Hindlimb muscle (tissue), 1 donor: Measurements from ENCODE around the gene ADIPOQ. TPM values are rescaled to one million over a fixed set of nuclear protein-coding genes. Genes with fewer than 3 reads are reported as not detected.
"Not testable (repeated sequence)": the region's sequence is repeated elsewhere in the genome, so short reads cannot be mapped to it uniquely, and the experiment has no call there.

Experiments
- DNase-seq: peaks from one replicate; pipeline ENCODE4 v3.0.0-alpha.2; 2013
- polyA plus RNA-seq: library from polyadenylated mRNA; unstranded; fragments of 120-200 nt; gene quantifications from one replicate; pipeline ENCODE4 v1.2.1, GENCODE V29; 2013; ENCODE audit not compliant: insufficient read length

ADIPOQ gene
- polyA plus RNA-seq, 1 donor, result 7.3 TPM

- not testable (repeated sequence) for DNase-seq
Measured at GRCh38 chr3:186873796-186874195, 31.3 kb downstream of the ADIPOQ start.

DNA sequence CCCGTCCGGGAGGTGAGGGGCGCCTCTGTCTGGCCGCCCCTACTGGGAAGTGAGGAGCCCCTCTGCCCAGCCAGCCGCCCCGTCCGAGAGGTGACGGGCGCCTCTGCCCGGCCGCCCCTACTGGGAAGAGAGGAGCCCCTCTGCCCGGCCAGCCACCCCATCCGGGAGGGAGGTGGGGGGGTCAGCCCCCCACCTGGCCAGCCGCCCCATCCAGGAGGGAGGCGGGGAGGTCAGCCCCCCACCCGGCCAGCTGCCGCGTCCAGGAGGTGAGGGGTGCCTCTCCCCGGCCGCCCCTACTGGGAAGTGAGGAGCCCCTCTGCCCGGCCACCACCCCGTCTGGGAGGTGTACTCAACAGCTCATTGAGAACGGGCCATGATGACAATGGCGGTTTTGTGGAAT lies 31.7 kb downstream of the ADIPOQ start:
- not testable (repeated sequence) for DNase-seq

- DNase-seq, result not testable (repeated sequence)
Measured at GRCh38 chr3:186874841-186875240, 32.3 kb downstream of the ADIPOQ start.

DNA sequence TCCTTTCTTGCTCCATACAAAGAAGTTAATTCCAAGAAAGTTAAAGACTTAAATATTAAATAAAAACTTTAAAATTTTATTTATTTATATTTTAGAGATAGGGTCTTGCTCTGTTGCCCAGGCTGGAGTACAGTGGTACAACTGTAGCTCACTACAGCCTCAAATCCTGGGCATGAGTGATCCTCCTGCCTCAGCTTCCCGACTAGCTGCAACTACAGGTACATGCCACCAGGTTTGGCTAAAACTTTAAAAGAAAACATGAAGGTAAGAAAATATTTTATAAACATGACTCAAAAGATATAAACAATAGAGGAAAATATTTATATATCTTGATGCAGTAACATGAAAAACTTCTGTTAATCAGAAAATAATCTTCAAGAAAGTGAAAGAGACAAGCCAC lies 33.2 kb downstream of the ADIPOQ start:
- DNase-seq, result no peak

DNA sequence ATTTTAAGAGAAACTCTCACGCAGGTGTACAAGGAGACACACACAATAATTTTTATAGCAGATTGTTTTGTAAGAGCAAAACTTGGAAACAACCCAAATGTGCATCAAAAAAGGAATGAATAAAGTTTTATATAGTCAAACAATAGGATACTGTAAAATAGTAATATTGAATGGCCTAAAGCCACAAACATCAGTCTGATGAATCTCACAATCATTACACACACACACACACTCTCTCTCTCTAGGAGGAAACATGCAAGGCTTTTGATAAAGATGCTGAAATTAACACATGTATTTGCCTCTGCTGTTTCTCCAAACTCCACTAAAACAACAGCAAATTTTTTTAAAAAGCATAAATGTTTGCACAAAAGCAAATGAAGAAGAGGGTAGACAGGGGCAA lies 37.3 kb downstream of the ADIPOQ start:
- no peak for DNase-seq

DNA sequence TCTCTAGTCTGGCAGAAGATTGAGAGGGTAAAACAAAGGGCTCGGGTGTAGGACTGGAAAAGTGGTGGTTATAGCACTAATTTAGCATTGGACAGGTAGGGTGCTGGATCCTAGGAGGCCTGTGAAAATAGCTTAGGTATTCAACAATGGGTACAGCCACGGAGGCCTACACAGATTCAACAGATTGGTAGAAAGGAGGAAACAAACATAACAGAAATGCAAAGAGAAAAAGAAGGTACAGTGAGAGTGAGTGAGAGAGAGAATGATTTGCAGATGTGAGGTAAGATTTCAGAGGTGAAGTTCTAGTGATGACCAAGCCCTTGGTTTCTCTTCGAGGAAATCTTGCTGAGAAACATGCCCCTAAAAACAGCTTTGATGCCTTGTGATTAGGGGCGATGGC lies 37.9 kb downstream of the ADIPOQ start:
- DNase-seq, result no peak

- no peak for DNase-seq
Measured at GRCh38 chr3:186882150-186882524, 39.6 kb downstream of the ADIPOQ start.

GRCh38 chr3:186882881-186883685 lies 40.6 kb downstream of the ADIPOQ start:
- DNase-seq, result no peak

GRCh38 chr3:186883686-186884058 lies 41.2 kb downstream of the ADIPOQ start:
- no peak for DNase-seq

DNA sequence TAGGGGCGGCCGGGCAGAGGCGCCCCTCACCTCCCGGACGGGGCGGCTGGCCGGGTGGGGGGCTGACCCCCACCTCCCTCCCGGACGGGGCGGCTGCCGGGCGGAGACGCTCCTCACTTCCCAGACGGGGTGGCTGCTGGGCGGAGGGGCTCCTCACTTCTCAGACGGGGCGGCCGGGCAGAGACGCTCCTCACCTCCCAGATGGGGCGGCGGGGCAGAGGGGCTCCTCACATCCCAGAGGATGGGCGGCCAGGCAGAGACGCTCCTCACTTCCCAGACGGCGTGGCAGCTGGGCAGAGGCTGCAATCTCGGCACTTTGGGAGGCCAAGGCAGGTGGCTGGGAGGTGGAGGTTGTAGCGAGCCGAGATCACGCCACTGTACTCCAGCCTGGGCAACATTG lies 42.4 kb downstream of the ADIPOQ start:
- DNase-seq, result not testable (repeated sequence)

DNA sequence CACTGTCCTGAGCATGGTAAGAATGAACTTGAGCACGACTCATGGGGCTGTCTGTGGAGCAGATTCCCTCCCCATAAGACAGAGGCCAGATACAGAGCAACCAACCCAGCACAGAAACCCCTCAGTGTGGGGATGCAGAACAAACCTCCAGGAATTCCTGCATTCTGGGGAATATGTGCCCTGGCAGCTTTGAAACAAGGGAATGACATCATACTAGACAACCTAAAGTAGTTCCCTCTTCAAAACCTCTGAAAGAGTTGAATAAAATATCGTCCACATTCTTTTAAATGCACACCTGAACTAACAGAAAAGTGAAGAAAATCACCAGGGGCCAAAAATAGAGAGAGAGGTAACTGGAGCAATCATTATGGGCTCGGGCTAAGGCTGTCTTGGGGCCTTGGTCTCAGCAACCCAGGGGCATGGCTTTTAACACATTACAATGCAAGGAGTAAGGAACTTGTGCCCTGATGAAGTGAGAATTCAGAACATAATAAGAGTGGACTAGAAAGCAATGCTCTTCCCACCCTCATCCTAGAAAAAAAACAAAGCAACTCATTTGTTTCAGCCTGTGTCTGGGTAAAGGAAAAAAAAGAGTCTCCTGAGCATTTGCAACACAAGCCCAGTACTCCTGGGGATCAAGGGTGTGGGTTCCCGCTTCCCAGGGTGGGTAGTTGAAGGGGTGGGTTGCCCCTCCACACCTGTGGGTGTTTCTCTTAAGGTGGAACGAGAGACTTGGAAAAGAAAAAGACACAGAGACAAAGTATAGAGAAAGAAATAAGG lies 43.9 kb downstream of the ADIPOQ start:
- no peak for DNase-seq

- DNase-seq, result not testable (repeated sequence)
Measured at GRCh38 chr3:186887507-186887938, 45.0 kb downstream of the ADIPOQ start.

- DNase-seq, result no peak
Measured at GRCh38 chr3:186888569-186888968, 46.1 kb downstream of the ADIPOQ start.

DNA sequence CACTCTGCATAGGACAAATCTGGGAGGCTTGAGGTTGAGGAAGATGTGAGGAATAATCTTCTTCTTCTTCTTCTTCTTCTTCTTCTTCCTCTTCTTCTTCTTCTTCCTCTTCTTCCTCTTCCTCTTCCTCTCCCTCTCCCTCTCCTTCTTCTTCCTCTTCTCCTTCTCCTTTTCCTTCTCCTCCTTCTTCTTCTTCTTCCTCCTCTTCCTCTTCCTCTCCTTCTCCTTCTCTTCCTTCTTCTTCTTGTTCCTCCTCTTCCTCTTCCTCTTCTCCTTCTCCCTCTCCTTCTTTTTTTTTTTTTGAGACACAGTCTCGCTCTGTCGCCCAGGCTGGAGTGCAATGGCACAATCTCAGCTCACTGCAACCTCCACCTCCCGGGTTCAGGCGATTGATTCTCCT lies 47.2 kb downstream of the ADIPOQ start:
- not testable (repeated sequence) for DNase-seq

- DNase-seq, result no peak
Measured at GRCh38 chr3:186890911-186891310, 48.4 kb downstream of the ADIPOQ start.

DNA sequence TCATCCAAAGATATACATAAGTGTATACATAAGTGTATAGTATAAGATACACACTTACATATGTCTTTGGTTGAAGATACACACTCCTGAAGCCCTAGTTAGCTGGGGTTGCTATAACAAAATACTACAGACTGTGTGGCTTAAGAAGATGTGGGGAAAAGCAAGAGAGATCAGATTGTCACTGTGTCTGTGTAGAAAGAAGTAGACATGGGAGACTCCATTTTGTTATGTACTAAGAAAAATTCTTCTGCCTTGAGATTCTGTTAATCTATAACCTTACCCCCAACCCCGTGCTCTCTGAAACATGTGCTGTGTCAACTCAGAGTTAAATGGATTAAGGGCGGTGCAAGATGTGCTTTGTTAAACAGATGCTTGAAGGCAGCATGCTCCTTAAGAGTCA lies 50.6 kb downstream of the ADIPOQ start:
- DNase-seq, result not testable (repeated sequence)

DNA sequence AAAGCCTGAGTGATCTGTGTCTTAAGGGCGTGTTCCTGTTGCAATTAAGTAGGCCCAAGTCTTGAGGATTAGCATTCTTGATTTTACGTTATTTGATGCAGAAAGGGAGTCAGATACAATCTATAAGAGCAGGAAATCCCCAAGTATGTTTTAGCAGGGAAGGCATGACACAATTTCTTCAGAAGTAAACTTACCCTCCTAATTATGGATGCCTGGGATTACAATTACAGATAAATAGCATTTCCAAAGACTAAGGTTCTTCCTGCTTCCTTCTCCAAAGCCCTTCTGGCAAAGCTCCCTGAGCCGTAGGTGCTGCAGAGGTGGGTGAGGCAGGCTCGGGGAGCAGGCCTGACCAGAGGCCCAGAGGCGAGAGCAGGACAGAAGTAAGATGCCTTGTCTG lies 52.9 kb downstream of the ADIPOQ start:
- no peak for DNase-seq

DNA sequence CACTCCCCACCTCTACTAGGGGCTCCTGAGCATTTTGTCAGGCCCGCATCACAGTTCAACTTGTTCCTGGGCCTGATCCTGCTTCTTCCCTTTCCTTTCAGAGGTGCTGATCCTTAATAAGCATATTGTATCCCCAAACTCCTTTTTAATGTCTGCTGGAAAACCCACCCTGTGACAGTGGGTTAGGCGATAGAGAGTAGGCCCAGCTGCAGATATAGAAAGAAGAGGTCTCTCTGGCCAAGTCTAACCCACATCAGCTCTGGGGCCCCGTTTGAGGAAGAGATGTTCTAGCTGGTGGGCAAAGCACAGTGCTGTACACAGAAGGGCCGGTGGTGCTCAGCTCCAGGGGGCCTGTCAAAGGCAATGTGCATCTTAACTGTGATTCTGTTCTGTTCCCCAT lies 53.5 kb downstream of the ADIPOQ start:
- DNase-seq, result no peak

- no peak for DNase-seq
Measured at GRCh38 chr3:186896875-186897274, 54.4 kb downstream of the ADIPOQ start.

GRCh38 chr3:186901135-186901734 lies 58.7 kb downstream of the ADIPOQ start:
- no peak for DNase-seq

- no peak for DNase-seq
Measured at GRCh38 chr3:186902154-186902553, 59.6 kb downstream of the ADIPOQ start.

DNA sequence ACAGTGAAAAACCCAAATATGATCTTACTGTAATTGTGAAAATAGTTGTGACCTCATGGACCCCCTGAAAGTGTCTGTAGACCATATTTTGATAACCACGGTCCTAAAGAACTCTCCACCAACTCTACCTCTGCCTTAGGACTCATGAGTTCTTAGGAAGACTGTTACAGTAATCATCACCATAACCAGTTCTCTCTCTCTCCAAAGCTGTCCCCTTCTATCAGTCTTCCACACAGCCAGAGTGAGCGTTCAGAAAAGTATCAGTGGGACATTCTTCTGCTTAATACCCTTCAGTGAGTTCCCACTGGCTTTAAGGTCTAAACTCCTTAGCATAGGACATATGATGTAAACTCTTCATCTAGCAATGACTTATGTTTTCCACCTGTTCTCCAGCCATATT lies 60.2 kb downstream of the ADIPOQ start:
- no peak for DNase-seq

- not testable (repeated sequence) for DNase-seq
Measured at GRCh38 chr3:186903676-186904075, 61.2 kb downstream of the ADIPOQ start.

DNA sequence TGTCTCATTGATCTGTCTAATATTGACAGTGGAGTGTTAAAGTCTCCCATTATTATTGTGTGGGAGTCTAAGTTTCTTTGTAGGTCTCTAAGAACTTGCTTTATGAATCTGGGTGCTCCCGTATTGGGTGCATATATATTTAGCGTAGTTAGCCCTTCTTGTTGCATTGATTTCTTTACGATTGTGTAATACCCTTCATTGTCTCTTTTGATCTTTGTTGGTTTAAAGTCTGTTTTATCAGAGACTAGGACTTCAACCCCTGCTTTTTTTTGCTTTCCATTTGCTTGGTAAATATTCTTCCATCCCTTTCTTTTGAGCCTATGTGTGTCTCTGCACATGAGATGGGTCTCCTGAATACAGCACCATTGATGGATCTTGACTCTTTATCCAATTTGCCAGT lies 64.6 kb downstream of the ADIPOQ start:
- DNase-seq, result not testable (repeated sequence)
